Upper lobe of left lung (tissue), 6 donors: Measurements from ENCODE around the gene FUT8. TPM values are rescaled to one million over a fixed set of nuclear protein-coding genes. Genes with fewer than 3 reads are reported as not detected.
"Not testable (repeated sequence)": the region's sequence is repeated elsewhere in the genome, so short reads cannot be mapped to it uniquely, and the experiment has no call there.

Experiments
- ATAC-seq, 2 donors: fragments of 200-7000 bp; cut with Tn5 transposase; one replicate each; pipeline ENCODE4 v1.9.1; 2022; ENCODE audit warnings: mild to moderate bottlenecking in 2 of 2, moderate library complexity in 2 of 2; ENCODE audit not compliant: low FRiP score in 2 of 2
- DNase-seq, 2 donors: peaks; one replicate each; pipeline ENCODE4 v3.0.0-alpha.2; 2019 to 2020
- H3K27ac ChIP-seq, 4 donors: fragments of 200-600 bp; sonication (generic); one replicate each; pipeline ENCODE4 v1.5.1; 2016 to 2019
- H3K27me3 ChIP-seq, 4 donors: fragments of 200-600 bp; sonication (generic); one replicate each; pipeline ENCODE4 v1.5.1; 2017 to 2019
- H3K36me3 ChIP-seq, 4 donors: fragments of 200-600 bp; sonication (generic); one replicate each; pipeline ENCODE4 v1.5.1; 2016 to 2019
- H3K4me1 ChIP-seq, 4 donors: fragments of 200-600 bp; sonication (generic); one replicate each; pipeline ENCODE4 v1.5.1; 2018 to 2019
- H3K4me3 ChIP-seq, 4 donors: fragments of 200-600 bp; sonication (generic); one replicate each; pipeline ENCODE4 v1.5.1; 2017 to 2019; ENCODE audit warnings: mild to moderate bottlenecking in 2 of 4, moderate library complexity in 1 of 4
- H3K9me3 ChIP-seq, 4 donors: fragments of 200-600 bp; sonication (generic); one replicate each; pipeline ENCODE4 v1.5.1; 2018 to 2019
- EP300 ChIP-seq, 4 donors: sonication (generic); formaldehyde crosslinking; IDR thresholded peaks; one replicate each; pipeline ENCODE4 v1.5.1; 2017; ENCODE audit warnings: antibody characterized with exemption in 4 of 4, control low read depth in 2 of 4
- POLR2A ChIP-seq, 4 donors: fragments of 450-650 bp; IDR thresholded peaks; one replicate each; pipeline ENCODE4 v1.5.1; 2016 to 2017; ENCODE audit warnings: antibody characterized with exemption in 4 of 4, mild to moderate bottlenecking in 2 of 4
- POLR2AphosphoS5 ChIP-seq, 2 donors: sonication (generic); formaldehyde crosslinking; IDR thresholded peaks; one replicate each; pipeline ENCODE4 v1.5.1; 2017; ENCODE audit warnings: antibody characterized with exemption in 2 of 2
- WGBS, 2 donors: methylation state at CpG; one replicate each; pipeline ENCODE4 v1.1.5; 2017 to 2018; 5-methylcytosine and 5-hydroxymethylcytosine counted together
- total RNA-seq, 6 donors: library from RNA; depleted of rRNA in 4 of 6; stranded (reverse); fragments of >200 nt in 4 of 6; gene quantifications; one replicate each; pipeline versions ENCODE4 v1.1.0 to v1.2.1, GENCODE V29; 2016 to 2021
- TF ChIP-seq, protein P1 (sequence below), 6 experiments: fragments of 450-650 bp in 4 of 6; fragments of 200-600 bp in 2 of 6; sonication (generic) in 2 of 6; IDR thresholded peaks; one replicate each; pipeline ENCODE4 v1.5.1; 2016 to 2019; ENCODE audit warnings: antibody characterized with exemption in 6 of 6
- donor health status: DM: no; HTN: no; CAD: no; lungs with moderate emphysema.
- donor health status: DM: no; HTN: yes; CAD: no; lungs with severe emphysema.

The FUT8 gene
- total RNA-seq, 6 donors from 2014 or later = 17.3 to 38.8 (median 29.1) TPM

DNA sequence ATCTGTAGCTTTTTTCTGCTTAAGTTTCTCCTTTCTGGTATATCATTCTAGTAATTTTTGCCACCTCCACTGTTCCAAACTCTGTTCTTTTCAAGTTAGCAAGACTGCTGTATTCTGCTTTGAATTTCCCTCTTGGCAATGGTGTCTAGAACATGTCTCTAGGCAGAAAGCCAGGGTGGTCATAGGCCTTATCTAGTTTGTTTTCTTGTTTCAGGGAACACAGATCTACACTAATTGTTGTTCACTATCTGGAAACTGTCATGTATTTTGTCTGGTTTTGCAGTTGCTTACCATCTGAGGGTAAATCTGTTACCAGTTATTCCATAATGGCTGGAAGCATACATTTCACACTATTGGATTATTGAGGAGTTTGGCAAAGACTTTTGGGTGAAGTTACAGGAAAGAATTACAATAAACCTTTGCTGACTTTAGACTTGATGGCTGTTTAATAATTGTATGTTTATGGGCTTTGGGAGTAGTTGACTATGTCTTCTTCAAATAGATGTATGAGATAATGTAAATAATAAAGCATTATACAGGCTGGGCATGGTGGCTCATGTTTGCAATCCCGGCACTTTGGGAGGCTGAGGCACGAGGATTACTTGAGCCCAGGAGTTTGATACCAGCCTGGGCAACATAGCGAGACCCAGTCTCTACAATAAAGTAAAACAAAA is 41.4 kb downstream of the FUT8 start:
- TF ChIP-seq EP300 (IDR thresholded peaks at IDR 0.05) (no peak), POLR2A (IDR thresholded peaks at IDR 0.05) (no peak), POLR2AphosphoS5 (IDR thresholded peaks at IDR 0.05) (no peak)
- TF ChIP-seq, protein P1, sequence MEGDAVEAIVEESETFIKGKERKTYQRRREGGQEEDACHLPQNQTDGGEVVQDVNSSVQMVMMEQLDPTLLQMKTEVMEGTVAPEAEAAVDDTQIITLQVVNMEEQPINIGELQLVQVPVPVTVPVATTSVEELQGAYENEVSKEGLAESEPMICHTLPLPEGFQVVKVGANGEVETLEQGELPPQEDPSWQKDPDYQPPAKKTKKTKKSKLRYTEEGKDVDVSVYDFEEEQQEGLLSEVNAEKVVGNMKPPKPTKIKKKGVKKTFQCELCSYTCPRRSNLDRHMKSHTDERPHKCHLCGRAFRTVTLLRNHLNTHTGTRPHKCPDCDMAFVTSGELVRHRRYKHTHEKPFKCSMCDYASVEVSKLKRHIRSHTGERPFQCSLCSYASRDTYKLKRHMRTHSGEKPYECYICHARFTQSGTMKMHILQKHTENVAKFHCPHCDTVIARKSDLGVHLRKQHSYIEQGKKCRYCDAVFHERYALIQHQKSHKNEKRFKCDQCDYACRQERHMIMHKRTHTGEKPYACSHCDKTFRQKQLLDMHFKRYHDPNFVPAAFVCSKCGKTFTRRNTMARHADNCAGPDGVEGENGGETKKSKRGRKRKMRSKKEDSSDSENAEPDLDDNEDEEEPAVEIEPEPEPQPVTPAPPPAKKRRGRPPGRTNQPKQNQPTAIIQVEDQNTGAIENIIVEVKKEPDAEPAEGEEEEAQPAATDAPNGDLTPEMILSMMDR (IDR thresholded peaks at IDR 0.05) = no peak
- WGBS, 2 donors = 95 to 98% methylated on average over 3 of the region's 3 CpGs
- Histone ChIP-seq H3K27me3 (no peaks in the 10 kb centered on the region), H3K4me3 (no peak overlapping the region), H3K36me3 (peaks cover 0 to 8% (median 0%) of the 10 kb centered on the region in 4 donors), H3K9me3 (no peaks in the 10 kb centered on the region), H3K4me1 (peaks cover 0 to 2% (median 0%) of the 10 kb centered on the region in 4 donors), H3K27ac (no peak overlapping the region)
- no peak for DNase-seq
- no peak for ATAC-seq

DNA sequence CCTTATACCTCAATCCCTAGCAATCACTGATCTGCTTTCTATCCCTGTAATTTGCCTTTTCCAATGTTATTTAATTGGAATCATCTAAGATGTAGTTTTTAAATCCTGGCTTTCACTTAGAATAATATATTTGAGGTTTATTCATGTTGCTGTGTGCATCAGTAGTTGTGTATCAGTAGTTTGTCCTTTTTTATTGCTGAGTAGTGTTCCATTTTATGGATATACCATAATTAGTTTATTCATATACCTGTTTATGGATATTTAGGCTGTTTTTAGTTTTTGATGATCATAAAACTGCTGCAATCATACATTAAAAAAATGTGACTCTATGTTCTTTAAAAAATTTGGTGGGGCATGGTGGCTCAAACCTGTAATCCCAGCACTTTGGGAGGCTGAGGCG is 43.7 kb downstream of the FUT8 start:
- TF ChIP-seq EP300 (IDR thresholded peaks at IDR 0.05) (no peak), POLR2AphosphoS5 (IDR thresholded peaks at IDR 0.05) (no peak), POLR2A (IDR thresholded peaks at IDR 0.05) (no peak)
- TF ChIP-seq, protein P1 (IDR thresholded peaks at IDR 0.05) = no peak
- H3K27me3 ChIP-seq = no peaks in the 10 kb centered on the region
- H3K36me3 ChIP-seq = peaks cover 0 to 8% (median 0%) of the 10 kb centered on the region in 4 donors
- 94 to 100% methylated on average over 1 of the region's 1 CpG for whole genome bisulfite sequencing, 2 donors
- peaks cover 0 to 2% (median 0%) of the 10 kb centered on the region in 4 donors for H3K4me1 ChIP-seq
- no peak overlapping the region for H3K4me3 ChIP-seq
- no peak overlapping the region for H3K27ac ChIP-seq
- ATAC-seq (no peak), DNase-seq (no peak)
- H3K9me3 ChIP-seq = no peaks in the 10 kb centered on the region

DNA sequence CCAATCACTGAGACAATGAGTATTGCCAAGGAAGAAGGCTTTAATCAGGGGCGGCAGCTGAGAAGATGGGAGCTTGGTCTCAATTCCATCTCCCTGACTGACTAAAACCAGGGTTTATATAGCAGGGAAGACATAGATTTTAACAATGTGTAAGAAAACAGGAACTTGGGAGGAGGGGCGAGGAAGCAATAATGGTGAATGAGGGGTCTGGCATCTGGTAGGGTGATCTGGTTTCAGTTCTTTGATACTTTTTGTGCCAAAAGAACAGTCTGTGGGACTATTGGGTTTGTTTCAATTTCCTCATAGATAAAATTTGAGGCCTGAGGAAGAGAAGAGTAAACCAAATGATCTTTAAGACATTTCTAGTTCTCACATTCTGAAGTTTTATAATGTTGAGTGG is 49.2 kb downstream of the FUT8 start:
- no peak for ATAC-seq
- no peak overlapping the region for H3K4me3 ChIP-seq
- no peak overlapping the region for H3K27ac ChIP-seq
- H3K9me3 ChIP-seq = no peaks in the 10 kb centered on the region
- WGBS, 2 donors = 47 to 74% methylated on average over 2 of the region's 2 CpGs
- H3K36me3 ChIP-seq = peaks cover 0 to 8% (median 0%) of the 10 kb centered on the region in 4 donors
- no peaks in the 10 kb centered on the region for H3K27me3 ChIP-seq
- no peak for DNase-seq
- no peak for TF ChIP-seq EP300 (IDR thresholded peaks at IDR 0.05)
- TF ChIP-seq, protein P1 (IDR thresholded peaks at IDR 0.05) = no peak
- no peak for TF ChIP-seq POLR2A (IDR thresholded peaks at IDR 0.05)
- no peak for TF ChIP-seq POLR2AphosphoS5 (IDR thresholded peaks at IDR 0.05)
- H3K4me1 ChIP-seq = no peaks in the 10 kb centered on the region

DNA sequence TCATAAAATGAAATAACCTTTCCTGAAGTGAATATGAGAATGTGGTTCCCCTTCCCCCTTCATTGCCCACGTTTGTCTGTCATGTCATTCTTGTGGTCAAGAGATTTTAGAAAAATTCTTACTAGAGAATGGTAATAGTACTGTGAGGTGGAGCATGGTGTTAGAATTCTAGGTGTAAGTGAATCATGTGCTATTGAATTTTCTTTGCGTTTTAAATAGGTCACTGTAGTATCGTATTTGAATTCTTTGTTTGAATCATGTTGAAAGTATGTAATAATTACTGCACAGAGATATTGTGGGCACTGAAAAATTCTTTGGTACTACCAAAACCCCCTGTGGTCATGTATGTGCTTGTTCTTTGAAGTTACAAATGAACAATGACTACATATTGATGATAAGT is 49.9 kb downstream of the FUT8 start:
- no peak overlapping the region for H3K27ac ChIP-seq
- no peak overlapping the region for H3K4me3 ChIP-seq
- DNase-seq = no peak
- H3K4me1 ChIP-seq = no peaks in the 10 kb centered on the region
- peaks cover 0 to 8% (median 0%) of the 10 kb centered on the region in 4 donors for H3K36me3 ChIP-seq
- ATAC-seq = no peak
- no peak for TF ChIP-seq POLR2AphosphoS5 (IDR thresholded peaks at IDR 0.05)
- no peak for TF ChIP-seq POLR2A (IDR thresholded peaks at IDR 0.05)
- TF ChIP-seq, protein P1 (IDR thresholded peaks at IDR 0.05) = no peak
- TF ChIP-seq EP300 (IDR thresholded peaks at IDR 0.05) = no peak
- H3K27me3 ChIP-seq = no peaks in the 10 kb centered on the region
- 55 to 64% methylated on average over 3 of the region's 3 CpGs for WGBS, 2 donors
- no peaks in the 10 kb centered on the region for H3K9me3 ChIP-seq

DNA sequence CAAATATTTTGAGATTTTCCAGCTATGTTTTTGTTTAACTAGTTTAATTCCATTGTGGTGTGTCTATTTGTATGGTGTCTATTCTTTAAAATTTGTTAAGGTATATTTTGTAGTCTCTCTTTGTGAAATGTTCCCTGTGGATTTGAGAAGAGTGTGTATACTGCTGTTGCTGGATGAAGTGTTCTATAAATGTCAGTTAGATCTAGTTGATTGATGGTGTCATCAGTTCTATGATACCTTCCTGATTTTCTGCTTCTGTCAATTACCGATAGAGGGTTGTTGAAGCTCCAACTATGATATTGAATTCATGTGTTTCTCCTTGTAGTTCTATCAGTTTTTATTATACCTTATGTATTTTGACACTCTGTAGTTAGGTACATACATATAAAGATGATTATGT is 53.1 kb downstream of the FUT8 start:
- no peak for DNase-seq
- TF ChIP-seq EP300 (IDR thresholded peaks at IDR 0.05) (no peak), POLR2AphosphoS5 (IDR thresholded peaks at IDR 0.05) (no peak), POLR2A (IDR thresholded peaks at IDR 0.05) (no peak)
- TF ChIP-seq, protein P1 (IDR thresholded peaks at IDR 0.05) = no peak
- H3K9me3 ChIP-seq = no peaks in the 10 kb centered on the region
- H3K4me3 ChIP-seq = no peak overlapping the region
- H3K27ac ChIP-seq = no peak overlapping the region
- H3K4me1 ChIP-seq = no peaks in the 10 kb centered on the region
- H3K27me3 ChIP-seq = no peaks in the 10 kb centered on the region
- ATAC-seq = no peak
- WGBS, 2 donors = 100% methylated on average over 1 of the region's 1 CpG
- H3K36me3 ChIP-seq = no peaks in the 10 kb centered on the region

DNA sequence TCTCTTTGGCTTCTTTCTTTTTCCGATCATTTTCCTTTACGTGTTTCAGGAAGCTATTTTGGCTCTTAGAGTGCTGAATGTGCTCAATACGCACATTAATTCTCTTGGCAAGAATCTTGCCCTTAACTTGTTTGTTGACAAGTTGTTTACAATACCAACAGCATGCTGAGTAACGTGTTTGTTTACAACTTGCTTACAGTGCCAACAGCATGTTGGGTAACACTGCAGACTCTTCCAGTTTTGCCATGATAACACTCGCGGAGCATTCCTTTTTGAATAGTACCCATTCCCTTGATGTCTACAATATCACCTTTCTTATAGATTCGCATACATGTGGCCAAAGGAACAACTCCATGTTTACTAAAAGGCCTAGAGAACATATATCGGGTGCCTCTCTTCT is 55.4 kb downstream of the FUT8 start:
- not testable (repeated sequence) for H3K27me3 ChIP-seq, H3K4me3 ChIP-seq, DNase-seq, ATAC-seq, H3K4me1 ChIP-seq, H3K36me3 ChIP-seq, H3K9me3 ChIP-seq, H3K27ac ChIP-seq
- 83 to 84% methylated on average over 8 of the region's 8 CpGs for WGBS, 2 donors
